Measurements from ENCODE around the gene CCL28. TPM values are rescaled to one million over a fixed set of nuclear protein-coding genes. Genes with fewer than 3 reads are reported as not detected.
A peak's percentile ranks its signal among the peaks of the same experiment; 100 is the strongest.
"Not testable (repeated sequence)": the region's sequence is repeated elsewhere in the genome, so short reads cannot be mapped to it uniquely, and the experiment has no call there.

The CCL28 gene, protein sequence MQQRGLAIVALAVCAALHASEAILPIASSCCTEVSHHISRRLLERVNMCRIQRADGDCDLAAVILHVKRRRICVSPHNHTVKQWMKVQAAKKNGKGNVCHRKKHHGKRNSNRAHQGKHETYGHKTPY
- 1 to 10 TPM; 2.6 to 4.3 (median 2.8) TPM for polyA plus RNA-seq (ENCODE audit: insufficient read length in 3 of 3)
- long read RNA-seq, donor 1 = 0 reads
- long read RNA-seq, donor 2 = 0 reads
- long read RNA-seq, donor 3 = 0 reads
- long read RNA-seq, donor 4, partial matches to known transcripts = 0 of 2 reads
- long read RNA-seq, donor 4, other reads (novel, unspliced or antisense) = 0 of 2 reads
- long read RNA-seq, donor 5 = 0 reads
- long read RNA-seq, donor 6 = 0 reads
- long read RNA-seq, donor 7 = 0 reads
- long read RNA-seq, donor 8 = 0 reads
- long read RNA-seq, donor 9, partial matches to known transcripts = 0 of 1 reads
- long read RNA-seq, donor 9, other reads (novel, unspliced or antisense) = 0 of 1 reads
- long read RNA-seq, donor 10, partial matches to known transcripts = 0 of 1 reads
- long read RNA-seq, donor 10, other reads (novel, unspliced or antisense) = 0 of 1 reads
- long read RNA-seq, donor 11 = 0 reads
- long read RNA-seq, donor 12 = 0 reads
- long read RNA-seq, donor 13 = 0 reads
- long read RNA-seq, donor 14, partial matches to known transcripts = 0 of 1 reads
- long read RNA-seq, donor 14, other reads (novel, unspliced or antisense) = 0 of 1 reads
- long read RNA-seq, donor 15 = 0 reads
- long read RNA-seq, donor 16, partial matches to known transcripts = 0 of 1 reads
- long read RNA-seq, donor 16, other reads (novel, unspliced or antisense) = 0 of 1 reads

DNA sequence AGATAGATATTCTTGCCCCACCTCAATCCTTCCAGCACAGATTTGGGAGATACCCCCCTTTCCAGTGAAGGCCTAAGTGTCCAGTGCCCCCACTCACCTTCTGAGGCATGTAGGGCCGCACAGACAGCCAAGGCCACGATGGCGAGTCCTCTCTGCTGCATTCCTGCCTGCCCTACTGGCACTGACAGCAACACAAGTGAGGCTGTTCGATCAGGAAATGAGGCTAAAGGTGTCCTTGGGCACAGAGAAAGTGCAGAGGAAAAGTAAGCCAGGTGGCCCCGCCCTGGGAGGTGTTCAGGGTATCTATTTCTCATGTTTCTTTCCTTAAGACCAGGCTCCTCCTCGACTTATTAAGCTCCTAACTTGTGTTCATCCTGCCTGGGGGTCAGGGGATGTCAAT, at the start of gene CCL28:
TSS of gene CCL28 (minus strand) at position 236 of the 400 bp plus-strand sequence. CDS start at position 161, 75 bp downstream.
- DNase-seq (ENCODE audit: extremely low read depth in 1 of 11, low read depth in 9 of 11, low spot score in 4 of 11) = no peak

DNA sequence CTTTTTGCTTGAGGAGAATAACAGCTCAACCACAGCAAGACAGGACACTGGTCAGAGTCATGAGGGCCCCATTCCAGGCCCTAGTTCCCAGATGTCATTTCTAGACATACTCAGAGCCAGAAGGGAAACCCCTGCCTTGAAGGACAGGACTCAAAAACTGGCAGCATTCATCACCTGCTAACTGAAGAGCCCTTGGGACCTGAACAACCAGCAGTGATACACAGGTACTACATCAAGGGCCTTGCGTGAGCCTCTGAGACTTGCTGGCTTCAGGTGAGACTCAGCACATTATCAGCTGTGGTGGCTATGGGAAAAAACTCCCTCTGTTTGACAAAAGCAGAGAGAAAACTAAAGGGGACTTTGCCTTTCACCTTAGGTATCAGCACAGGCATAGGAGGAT, 48.9 kb upstream of the CCL28 start:
- no peak for DNase-seq (ENCODE audit: extremely low read depth in 1 of 11, low read depth in 9 of 11, low spot score in 4 of 11)

GRCh38 chr5:43456556-43456955, 44.4 kb upstream of the CCL28 start:
- DNase-seq (ENCODE audit: extremely low read depth in 1 of 11, low read depth in 9 of 11, low spot score in 4 of 11) = no peak

DNA sequence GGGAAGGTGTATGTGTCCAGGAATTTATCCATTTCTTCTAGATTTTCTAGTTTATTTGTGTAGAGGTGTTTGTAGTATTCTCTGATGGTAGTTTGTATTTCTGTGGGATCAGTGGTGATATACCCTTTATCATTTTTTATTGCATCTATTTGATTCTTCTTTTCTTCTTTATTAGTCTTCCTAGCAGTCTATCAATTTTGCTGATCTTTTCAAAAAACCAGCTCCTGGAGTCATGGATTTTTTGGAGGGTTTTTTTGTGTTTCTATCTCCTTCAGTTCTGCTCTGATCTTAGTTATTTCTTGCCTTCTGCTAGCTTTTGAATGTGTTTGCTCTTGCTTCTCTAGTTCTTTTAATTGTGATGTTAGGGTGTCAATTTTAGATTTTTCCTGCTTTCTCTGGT, 29.4 kb upstream of the CCL28 start:
- DNase-seq (ENCODE audit: extremely low read depth in 1 of 11, low read depth in 9 of 11, low spot score in 4 of 11) = not testable (repeated sequence)

DNA sequence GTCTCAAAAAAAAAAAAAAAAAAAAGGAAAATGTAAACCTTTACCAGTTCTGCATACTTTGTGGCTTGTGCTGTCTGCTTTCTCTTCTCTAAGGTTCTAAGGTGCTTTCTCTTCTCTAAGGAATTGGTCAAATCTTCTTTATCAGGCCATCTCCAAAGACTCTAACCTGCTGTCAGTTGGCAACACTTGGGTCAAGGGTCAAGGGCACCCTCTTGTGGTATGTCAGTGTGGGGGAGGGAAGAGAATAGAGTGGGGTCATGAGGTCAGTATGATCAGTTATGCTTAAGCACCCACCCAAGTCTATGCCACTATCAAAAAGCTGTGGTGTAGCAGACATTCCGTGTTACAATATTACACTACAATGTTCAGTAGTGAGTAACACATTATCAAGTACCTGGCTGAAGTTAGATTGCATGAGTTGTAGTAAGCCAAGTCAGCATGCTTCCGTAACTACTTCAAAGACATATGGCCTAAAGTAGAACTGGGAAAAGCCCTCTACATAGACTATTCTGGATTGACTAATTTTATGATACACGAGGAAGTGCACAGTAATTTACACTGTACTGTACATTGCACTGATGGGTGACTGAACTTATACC, 25.0 kb upstream of the CCL28 start:
- no peak for DNase-seq (ENCODE audit: extremely low read depth in 1 of 11, low read depth in 9 of 11, low spot score in 4 of 11)

- no peak for DNase-seq (ENCODE audit: extremely low read depth in 1 of 11, low read depth in 9 of 11, low spot score in 4 of 11)
Measured at GRCh38 chr5:43433382-43433781, 21.2 kb upstream of the CCL28 start.

DNA sequence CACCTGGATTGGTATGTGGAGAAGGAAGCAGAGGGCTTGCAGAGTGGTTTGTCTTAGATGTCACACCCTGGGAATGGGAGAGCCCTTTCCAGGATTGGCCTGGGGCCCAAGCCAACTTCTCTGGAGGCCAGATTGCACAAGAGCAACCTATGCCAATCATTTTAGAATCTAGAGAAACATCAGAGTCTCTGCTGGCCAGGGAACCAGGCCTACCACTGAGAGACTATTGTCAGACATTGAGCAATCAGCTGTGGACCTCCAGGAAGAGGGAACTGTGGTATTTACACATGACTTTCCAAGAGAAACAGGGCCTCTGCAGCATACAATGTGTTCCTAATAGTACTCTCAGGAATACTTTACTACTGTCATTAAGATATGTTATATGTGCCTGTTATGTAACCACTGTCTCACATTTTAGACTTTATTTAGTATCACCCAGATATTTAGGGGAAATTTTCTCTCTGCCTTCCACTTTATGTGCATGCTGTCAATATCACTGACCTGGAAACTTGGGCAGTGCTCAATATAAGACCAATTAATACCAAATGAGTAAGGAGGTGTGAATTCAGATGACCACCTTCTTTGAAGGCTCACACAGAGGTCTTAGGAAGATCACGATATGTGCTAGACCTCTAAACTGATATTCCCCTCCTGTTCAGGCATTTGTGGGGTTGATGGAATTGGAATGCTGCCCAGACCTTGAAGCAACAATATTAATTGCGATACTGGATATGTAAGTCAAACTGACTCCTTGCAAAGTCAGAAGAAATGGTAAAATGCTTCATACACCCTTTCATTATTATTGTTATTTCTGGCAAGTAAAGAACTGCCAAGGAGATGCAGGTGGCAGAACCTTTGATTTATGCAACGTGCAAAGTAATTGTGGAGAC, 20.5 kb upstream of the CCL28 start:
- no peak for DNase-seq (ENCODE audit: extremely low read depth in 1 of 11, low read depth in 9 of 11, low spot score in 4 of 11)

GRCh38 chr5:43429706-43430105, 17.5 kb upstream of the CCL28 start:
- DNase-seq (ENCODE audit: extremely low read depth in 1 of 11, low read depth in 9 of 11, low spot score in 4 of 11) = no peak

- DNase-seq (ENCODE audit: extremely low read depth in 1 of 11, low read depth in 9 of 11, low spot score in 4 of 11) = no peak
Measured at GRCh38 chr5:43429016-43429415, 16.8 kb upstream of the CCL28 start.

DNA sequence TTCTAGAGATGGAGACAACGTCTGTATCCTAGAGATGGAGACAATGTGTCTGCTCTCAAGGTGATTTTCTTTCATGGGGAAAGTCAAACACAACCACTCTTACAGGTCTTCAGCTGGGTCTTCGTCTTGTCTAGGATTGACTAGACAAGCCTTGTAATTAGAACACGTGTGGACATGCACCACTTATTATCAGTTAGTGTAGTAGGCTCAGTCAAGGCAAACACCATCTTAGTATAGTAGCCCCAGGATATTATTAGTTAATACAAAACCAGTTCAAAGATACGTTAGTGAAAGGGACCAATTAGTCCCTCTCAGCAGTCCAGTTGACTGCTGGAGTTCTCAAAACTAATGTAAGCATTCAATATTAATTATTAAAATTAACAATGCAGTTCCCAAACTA, 15.1 kb upstream of the CCL28 start:
- DNase-seq (ENCODE audit: extremely low read depth in 1 of 11, low read depth in 9 of 11, low spot score in 4 of 11) = no peak

DNA sequence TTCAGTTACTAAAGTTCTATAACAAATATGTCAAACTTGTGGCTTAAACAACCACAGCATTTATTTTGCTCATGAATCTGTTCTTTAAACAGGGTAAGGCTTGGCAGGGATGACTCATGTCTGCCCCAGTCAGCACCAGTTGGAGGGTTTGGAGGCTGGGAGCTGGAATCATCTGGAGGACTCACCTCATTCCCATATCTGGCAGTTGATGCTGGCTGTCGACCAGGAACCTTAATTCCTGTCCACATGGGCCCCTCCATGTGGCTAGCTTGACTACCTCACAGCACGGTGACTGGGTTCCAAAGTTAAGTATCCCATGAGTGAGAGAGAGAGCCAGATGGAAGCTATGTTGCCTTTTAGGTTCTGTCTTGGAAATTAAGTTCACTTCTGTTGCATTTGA, 13.8 kb upstream of the CCL28 start:
- DNase-seq (ENCODE audit: extremely low read depth in 1 of 11, low read depth in 9 of 11, low spot score in 4 of 11) = no peak

DNA sequence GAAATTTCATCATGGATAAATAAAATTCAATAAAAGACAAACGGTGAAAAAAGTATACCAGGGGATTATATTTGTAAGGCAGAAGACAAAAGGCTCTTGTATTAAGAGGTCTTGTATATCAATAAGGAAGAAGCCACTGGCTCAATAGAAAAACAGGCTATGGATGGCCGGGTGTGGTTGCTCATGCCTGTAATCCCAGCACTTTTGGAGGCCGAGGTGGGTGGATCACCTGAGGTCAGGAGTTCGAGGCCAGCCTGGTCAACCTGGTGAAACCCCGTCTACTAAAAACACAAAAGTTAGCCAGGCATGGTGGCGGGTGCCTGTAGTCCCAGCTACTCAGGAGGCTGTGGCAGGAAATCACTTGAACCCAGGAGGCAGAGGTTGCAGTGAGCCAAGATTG, 10.9 kb upstream of the CCL28 start:
- DNase-seq (ENCODE audit: extremely low read depth in 1 of 11, low read depth in 9 of 11, low spot score in 4 of 11) = not testable (repeated sequence)

DNA sequence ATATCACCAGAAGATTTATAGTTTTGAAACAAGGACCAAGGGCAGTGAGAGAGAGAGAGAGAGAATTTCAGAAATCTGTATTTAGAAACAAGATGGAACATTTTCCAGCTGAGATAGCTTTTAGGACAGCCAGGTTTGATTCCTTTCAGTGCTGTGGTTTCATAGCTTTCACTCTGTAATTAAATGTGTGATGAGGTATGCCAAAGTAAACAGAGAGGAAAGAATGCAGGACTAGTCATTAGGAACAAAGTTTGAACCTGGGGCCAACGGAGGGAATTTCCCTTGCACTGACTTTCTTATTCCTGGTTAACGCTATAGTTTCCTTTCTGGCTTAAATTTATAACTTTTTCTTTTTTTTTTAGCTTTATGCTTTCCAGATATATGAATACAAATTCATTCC, 10.0 kb upstream of the CCL28 start:
- DNase-seq (ENCODE audit: extremely low read depth in 1 of 11, low read depth in 9 of 11, low spot score in 4 of 11) = peak; percentile 15 to 87 (median 39)

DNA sequence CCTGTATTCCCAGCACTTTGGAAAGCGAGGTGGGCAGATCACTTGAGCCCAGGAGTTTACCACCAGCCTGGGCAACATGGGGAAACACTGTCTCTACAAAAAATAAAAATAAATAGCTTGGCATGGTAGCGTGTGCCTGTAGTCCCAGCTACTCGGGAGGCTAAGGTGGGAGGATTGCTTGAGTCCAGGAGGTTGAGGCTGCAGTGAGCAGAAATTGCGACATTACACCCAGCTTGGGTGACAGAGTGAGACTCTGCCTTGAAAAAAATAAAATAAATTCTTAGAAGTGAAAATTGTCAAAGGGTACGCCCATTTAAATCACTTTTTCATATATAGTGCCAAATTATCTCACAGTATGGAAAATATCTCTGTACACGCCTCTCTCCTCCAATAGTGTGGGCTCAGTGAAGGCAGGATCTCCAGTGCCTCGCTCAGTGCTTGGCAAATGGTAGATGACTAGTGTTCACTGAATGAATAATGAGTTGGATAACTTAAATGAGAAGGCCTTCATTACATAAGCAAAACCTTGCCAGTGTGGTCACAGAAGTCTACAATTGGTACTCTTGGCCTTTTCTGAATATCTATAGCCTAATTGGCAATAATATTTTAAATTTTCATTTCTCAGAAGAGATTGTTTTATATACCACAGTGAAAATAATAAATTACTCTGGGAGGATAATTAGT, 9.4 kb upstream of the CCL28 start:
- no peak for DNase-seq (ENCODE audit: extremely low read depth in 1 of 11, low read depth in 9 of 11, low spot score in 4 of 11)

DNA sequence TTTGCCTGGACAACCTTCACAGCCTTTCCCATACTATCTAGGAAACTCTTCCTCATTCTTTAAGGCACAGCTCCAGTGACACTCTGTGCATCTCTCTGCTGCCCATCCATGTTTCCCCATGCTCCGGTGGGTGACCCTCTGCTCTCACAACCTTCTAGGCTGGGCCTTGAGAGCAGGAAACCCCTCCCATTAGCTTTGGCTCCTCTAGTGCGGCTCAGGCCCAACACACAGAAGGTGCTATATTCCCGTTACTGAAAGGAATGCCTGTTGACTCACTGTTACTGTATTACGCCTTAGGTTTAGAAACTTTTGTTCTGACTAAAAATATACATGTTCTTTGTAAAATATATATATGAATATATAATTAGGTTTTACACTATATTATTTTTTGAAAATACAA, 8.1 kb upstream of the CCL28 start:
- no peak for DNase-seq (ENCODE audit: extremely low read depth in 1 of 11, low read depth in 9 of 11, low spot score in 4 of 11)

GRCh38 chr5:43418561-43418960, 6.4 kb upstream of the CCL28 start:
- no peak for DNase-seq (ENCODE audit: extremely low read depth in 1 of 11, low read depth in 9 of 11, low spot score in 4 of 11)

DNA sequence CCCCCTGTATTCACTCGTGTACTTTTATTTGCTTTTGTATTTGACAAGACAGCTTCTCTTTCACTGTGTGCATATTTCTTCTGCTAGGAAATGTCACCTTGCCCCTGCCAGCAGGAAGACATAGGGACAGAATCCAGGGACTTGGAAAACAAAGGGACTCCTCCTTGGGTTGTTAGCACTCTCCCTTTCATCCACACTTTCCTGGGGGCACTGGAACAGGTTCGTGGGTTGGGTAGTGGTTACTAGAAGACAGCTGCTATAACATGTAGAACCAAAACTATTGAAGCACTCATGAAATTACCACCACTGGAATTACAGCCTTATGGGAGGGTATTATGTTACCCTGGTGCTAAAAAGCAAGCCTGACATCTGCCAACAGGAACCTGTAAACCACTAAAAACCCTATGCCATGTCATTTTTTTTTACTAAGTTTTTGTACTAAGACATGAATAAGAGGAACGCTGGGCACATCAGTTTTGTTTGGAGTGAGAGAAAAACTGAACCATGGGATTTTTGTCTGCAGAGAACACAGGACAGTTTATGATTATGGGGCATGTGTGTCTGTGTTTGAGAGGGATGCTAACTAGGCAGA, 4.7 kb upstream of the CCL28 start:
- no peak for DNase-seq (ENCODE audit: extremely low read depth in 1 of 11, low read depth in 9 of 11, low spot score in 4 of 11)
